GM21576 (cell line): ENCODE data around the gene PLCB1.
"Not testable (repeated sequence)": the region's sequence is repeated elsewhere in the genome, so short reads cannot be mapped to it uniquely, and the experiment has no call there.

Source experiments
- ATAC-seq: cut with Tn5 transposase; IDR thresholded peaks from one replicate; pipeline ENCODE4 v1.9.1; 2021; ENCODE audit warnings: mild to moderate bottlenecking, moderate library complexity; ENCODE audit not compliant: unreplicated experiment

The PLCB1 gene

GRCh38 chr20:8635837-8636236, 503.8 kb downstream of the PLCB1 start:
- no peak for ATAC-seq

DNA sequence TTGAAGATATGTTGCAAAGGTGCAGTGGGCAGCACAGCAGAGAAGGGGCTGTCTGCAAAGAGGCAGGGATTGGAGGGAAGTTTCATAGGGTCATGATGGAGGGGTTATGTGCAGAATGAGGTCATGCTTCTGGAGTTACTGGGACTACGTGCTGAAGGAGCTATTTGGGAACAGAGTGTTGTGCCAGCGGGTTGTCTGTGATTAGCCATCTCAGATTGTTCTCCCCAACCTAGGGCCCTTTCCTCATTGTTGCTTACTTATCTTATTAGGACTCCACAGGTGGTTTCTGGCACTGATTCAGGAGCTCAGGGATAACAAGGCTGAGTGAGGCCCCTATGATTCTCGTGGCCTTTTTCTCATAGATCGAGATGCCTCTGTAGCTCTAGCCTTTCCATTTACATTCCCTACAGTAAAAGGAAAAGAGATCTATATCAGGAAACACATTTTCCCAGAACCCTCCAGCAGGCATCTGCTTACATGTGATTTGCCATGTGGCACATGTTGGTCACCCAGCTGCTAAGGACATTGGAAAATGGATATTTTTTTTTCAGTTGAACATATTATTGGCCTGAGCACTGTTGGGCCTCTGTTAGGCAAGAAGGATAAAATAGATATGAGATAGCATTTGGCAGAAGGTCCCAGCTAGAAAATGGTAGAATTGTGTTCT, 507.2 kb downstream of the PLCB1 start:
- ATAC-seq, result no peak

- no peak for ATAC-seq
These were observed 508.4 kb downstream of the PLCB1 start for GRCh38 chr20:8640461-8640860.

DNA sequence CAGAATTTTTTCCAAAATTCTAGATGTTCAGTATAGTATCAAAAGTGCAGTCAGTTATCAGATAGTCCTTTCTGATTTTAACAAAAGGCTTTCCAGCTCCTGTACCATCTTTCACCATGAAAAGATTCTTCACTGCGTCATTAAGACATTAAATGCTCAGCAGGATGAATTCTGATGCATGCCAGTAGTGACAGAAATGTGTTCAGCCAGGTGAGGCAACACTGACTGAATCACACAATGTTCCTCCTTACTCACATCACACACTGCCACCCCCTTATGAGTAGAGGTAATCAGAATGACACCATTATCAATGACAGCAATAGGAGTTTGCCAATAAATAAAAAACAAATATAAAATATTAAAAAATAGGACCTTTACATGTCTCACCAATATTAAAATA, 510.2 kb downstream of the PLCB1 start:
- no peak for ATAC-seq

DNA sequence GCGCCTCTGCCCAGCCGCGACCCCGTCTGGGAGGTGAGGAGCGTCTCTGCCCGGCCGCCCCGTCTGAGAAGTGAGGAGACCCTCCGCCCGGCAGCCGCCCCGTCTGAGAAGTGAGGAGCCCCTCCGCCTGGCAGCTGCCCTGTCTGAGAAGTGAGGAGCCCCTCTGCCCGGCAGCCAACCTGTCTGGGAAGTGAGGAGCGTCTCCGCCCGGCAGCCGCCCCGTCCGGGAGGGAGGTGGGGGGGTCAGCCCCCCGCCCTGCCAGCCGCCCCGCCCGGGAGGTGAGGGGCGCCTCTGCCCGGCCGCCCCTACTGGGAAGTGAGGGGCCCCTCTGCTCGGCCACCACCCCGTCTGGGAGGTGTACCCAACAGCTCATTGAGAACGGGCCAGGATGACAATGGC, 512.4 kb downstream of the PLCB1 start:
- not testable (repeated sequence) for ATAC-seq

DNA sequence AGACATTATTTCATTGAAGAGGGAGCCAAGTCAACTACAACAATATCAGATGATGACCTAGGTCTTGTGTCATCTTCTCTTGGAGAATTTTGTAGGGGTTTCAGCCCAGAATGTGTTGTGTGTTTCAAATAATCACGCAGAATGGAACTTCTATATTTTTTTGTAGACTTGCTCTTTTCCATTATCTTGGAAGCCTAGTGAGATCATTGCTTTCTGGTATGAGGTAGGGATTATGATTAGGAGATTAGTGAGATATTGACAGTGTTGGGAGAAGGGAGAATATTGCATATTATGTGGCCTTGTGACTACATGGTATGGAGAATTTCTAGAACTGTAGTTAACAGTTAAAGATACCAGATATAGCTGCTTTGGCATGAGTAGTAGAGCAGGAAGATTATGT, 513.3 kb downstream of the PLCB1 start:
- no peak for ATAC-seq

GRCh38 chr20:8646033-8646441, 514.0 kb downstream of the PLCB1 start:
- no peak for ATAC-seq

DNA sequence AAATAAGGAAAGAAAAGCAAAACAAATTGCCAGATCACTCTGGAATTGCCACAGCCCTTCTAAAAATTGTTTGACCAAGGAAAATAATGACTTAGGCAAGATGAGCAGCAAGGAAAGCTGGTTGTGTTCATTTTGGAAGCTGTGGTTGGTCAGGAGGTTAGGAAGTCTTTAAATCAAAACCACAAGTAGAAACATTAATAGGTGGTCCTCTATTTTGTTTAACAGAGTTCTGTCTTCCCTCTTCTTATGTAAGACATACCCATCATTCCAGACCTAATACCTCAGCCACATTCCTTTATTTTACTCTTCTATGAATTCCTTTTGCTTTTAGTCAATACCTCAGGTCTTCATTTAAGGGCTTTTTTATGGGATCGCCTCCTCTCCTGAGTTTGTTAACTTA, 514.6 kb downstream of the PLCB1 start:
- ATAC-seq, result no peak

- ATAC-seq, result no peak
These were observed 515.9 kb downstream of the PLCB1 start for GRCh38 chr20:8647961-8648441.

DNA sequence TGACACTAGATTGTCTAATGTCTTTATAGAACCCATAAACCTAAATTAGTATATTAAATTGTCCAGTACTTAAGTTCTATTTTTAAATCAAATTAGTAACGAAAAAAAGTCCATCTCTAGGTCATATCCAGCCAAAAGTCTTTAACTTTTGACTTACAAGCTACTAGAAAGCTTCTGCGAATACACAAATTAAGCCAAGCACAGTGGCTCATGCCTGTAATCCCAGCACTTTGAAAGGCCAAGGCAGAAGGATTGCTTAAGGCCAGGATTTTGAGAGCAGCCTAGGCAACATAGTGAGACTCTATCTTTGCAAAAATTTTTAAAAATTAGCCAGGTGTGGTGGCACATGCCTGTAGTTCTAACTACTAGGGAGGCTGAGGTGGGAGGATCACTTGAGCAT, 516.4 kb downstream of the PLCB1 start:
- no peak for ATAC-seq

GRCh38 chr20:8652396-8652795, 520.3 kb downstream of the PLCB1 start:
- no peak for ATAC-seq

DNA sequence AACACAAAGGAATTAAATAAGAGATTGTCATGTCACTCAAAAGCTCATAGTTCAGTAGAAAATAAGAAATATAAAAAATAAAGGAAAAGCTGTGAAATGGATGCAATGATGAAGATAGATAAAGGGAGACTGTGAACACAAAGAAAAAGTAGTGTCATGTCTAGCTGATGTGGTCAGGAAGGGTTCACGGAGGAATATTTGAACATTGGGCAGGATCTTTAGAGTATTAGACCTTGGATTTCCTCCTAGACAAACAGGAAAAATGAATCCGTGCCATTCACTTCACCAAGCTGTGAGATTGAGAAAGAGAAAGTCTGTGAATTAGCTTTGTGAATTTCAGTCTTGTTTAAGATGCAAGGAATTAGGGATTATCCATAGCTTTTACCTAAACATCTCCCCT, 522.4 kb downstream of the PLCB1 start:
- no peak for ATAC-seq

- ATAC-seq, result no peak
These were observed 524.3 kb downstream of the PLCB1 start for GRCh38 chr20:8656335-8656734.

DNA sequence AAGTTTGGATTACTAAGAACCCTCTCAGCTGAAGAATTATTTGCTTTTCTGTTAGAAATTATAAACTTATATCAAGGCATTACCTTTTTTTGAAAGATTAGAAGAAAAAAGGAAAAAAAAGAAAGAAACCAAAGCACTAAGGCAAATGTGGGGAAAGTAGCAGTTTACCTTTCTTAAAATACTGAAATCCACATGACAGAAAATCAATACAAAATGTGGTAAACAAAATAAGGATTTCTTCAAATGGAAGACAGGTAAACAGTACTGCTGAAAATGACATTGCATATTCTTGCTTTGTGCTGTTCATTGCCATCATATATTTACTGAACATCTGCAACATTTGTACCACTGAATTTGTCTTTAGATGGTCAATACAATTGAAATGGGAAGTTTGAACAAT, 525.6 kb downstream of the PLCB1 start:
- ATAC-seq, result no peak

DNA sequence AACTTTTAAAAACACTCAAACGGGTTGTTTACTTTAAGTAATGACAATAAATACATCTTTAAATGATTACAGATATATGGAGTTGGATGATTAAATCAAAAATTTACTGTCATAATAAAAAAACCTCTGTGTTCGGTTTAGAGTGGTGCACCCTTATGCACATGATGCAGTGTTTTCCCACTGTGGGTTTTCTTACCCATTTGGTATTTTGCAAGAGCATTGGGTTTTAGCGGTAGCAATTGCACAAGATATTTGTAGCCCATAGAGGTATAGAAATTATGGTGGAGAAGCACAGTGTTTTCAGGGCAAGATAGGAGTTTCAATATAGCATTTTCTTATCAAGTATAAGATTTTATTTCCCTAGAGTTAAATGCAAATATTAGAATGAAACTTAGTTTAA, 526.0 kb downstream of the PLCB1 start:
- ATAC-seq, result no peak

GRCh38 chr20:8661229-8661952, 529.3 kb downstream of the PLCB1 start:
- ATAC-seq, result no peak

DNA sequence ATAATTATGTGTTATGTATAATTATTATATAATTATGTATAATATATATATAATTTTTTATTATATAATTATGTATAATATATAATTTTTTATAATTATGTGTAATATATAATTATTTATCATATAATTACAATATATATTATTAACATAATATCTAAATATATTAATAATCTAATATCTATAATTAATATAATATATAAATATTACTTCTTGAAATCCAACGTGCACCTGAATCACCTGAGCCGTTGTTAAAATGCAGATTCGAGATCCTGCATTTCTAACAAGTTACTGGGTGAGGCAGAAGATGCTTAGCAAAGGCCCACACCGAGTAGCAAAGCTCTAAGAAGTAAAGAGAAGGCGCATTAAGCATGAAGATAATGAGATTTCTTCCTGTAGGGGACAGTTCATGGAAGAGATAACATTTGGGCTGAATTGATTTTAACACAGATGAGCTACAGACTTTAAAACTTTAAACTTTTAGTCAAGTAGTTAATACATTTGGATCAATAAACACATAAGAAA, 530.4 kb downstream of the PLCB1 start:
- no peak for ATAC-seq

GRCh38 chr20:8663424-8663823, 531.4 kb downstream of the PLCB1 start:
- no peak for ATAC-seq

- ATAC-seq, result no peak
These were observed 532.7 kb downstream of the PLCB1 start for GRCh38 chr20:8664778-8665177.

GRCh38 chr20:8667306-8667705, 535.2 kb downstream of the PLCB1 start:
- no peak for ATAC-seq

- ATAC-seq, result no peak
These were observed 538.3 kb downstream of the PLCB1 start for GRCh38 chr20:8670207-8670892.

GRCh38 chr20:8670893-8671215, 538.8 kb downstream of the PLCB1 start:
- ATAC-seq, result no peak
